ENCODE results near the gene CHAF1B.
"Not testable (repeated sequence)": the region's sequence is repeated elsewhere in the genome, so short reads cannot be mapped to it uniquely, and the experiment has no call there.

CHAF1B gene

GRCh38 chr21:36355868-36356267 lies 29.3 kb upstream of the CHAF1B start:
- H3K4me1 ChIP-seq (ENCODE audit: control insufficient read depth, insufficient read depth, low read length, unreplicated experiment) = peaks cover 3% of the 10 kb centered on the region
- no peak overlapping the region for H2AFZ ChIP-seq (ENCODE audit: low read length, unreplicated experiment)
- no peak overlapping the region for H3K4me3 ChIP-seq (ENCODE audit: low read depth, low read length)
- no peak overlapping the region for H3K27ac ChIP-seq (ENCODE audit: low read depth, low read length)
- no peaks in the 10 kb centered on the region for H3K27me3 ChIP-seq (ENCODE audit: insufficient read depth, low read length)
- peaks cover 31% of the 10 kb centered on the region for H3K36me3 ChIP-seq (ENCODE audit: insufficient read depth, low read length)
- no peaks in the 10 kb centered on the region for H3K79me2 ChIP-seq (ENCODE audit: control insufficient read depth, insufficient read depth, low read length, unreplicated experiment)

GRCh38 chr21:36359185-36359584 lies 26.0 kb upstream of the CHAF1B start:
- no peaks in the 10 kb centered on the region for H3K27me3 ChIP-seq (ENCODE audit: insufficient read depth, low read length)
- H3K27ac ChIP-seq (ENCODE audit: low read depth, low read length) = no peak overlapping the region
- no peaks in the 10 kb centered on the region for H3K79me2 ChIP-seq (ENCODE audit: control insufficient read depth, insufficient read depth, low read length, unreplicated experiment)
- no peaks in the 10 kb centered on the region for H3K4me1 ChIP-seq (ENCODE audit: control insufficient read depth, insufficient read depth, low read length, unreplicated experiment)
- H3K36me3 ChIP-seq (ENCODE audit: insufficient read depth, low read length) = peaks cover 32% of the 10 kb centered on the region
- no peak overlapping the region for H2AFZ ChIP-seq (ENCODE audit: low read length, unreplicated experiment)
- H3K4me3 ChIP-seq (ENCODE audit: low read depth, low read length) = no peak overlapping the region

- no peak overlapping the region for H3K4me3 ChIP-seq (ENCODE audit: low read depth, low read length)
- H2AFZ ChIP-seq (ENCODE audit: low read length, unreplicated experiment) = no peak overlapping the region
- no peaks in the 10 kb centered on the region for H3K79me2 ChIP-seq (ENCODE audit: control insufficient read depth, insufficient read depth, low read length, unreplicated experiment)
- H3K4me1 ChIP-seq (ENCODE audit: control insufficient read depth, insufficient read depth, low read length, unreplicated experiment) = no peaks in the 10 kb centered on the region
- no peaks in the 10 kb centered on the region for H3K27me3 ChIP-seq (ENCODE audit: insufficient read depth, low read length)
- H3K36me3 ChIP-seq (ENCODE audit: insufficient read depth, low read length) = peaks cover 22% of the 10 kb centered on the region
- no peak overlapping the region for H3K27ac ChIP-seq (ENCODE audit: low read depth, low read length)
Observed at GRCh38 chr21:36369064-36369685, 16.0 kb upstream of the CHAF1B start.

DNA sequence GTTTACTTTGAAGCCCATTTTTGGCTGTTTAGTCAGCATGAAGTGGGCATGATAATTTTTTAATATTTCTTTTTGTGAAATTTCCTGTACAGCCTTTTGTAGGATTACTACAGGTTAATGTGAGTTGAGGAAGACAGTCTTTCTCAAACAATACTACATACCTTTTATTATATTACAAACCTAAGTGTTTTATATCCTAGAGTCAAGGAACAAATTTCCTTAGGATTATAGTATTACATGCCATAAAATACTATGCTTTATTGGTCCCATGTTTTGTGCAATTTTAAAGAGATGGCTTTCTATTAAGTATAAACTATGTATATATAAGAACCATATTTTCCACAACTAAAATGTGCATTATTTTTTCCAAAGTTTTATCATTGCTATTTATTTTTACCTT lies 9.2 kb upstream of the CHAF1B start:
- no peaks in the 10 kb centered on the region for H3K27me3 ChIP-seq (ENCODE audit: insufficient read depth, low read length)
- no peak overlapping the region for H3K27ac ChIP-seq (ENCODE audit: low read depth, low read length)
- no peak overlapping the region for H3K4me3 ChIP-seq (ENCODE audit: low read depth, low read length)
- peaks cover 22% of the 10 kb centered on the region for H3K36me3 ChIP-seq (ENCODE audit: insufficient read depth, low read length)
- H3K79me2 ChIP-seq (ENCODE audit: control insufficient read depth, insufficient read depth, low read length, unreplicated experiment) = no peaks in the 10 kb centered on the region
- no peak overlapping the region for H2AFZ ChIP-seq (ENCODE audit: low read length, unreplicated experiment)
- H3K4me1 ChIP-seq (ENCODE audit: control insufficient read depth, insufficient read depth, low read length, unreplicated experiment) = no peaks in the 10 kb centered on the region

- peaks cover 5% of the 10 kb centered on the region for H3K4me1 ChIP-seq (ENCODE audit: control insufficient read depth, insufficient read depth, low read length, unreplicated experiment)
- no peak overlapping the region for H3K27ac ChIP-seq (ENCODE audit: low read depth, low read length)
- no peaks in the 10 kb centered on the region for H3K27me3 ChIP-seq (ENCODE audit: insufficient read depth, low read length)
- no peak overlapping the region for H3K4me3 ChIP-seq (ENCODE audit: low read depth, low read length)
- peaks cover 11% of the 10 kb centered on the region for H3K36me3 ChIP-seq (ENCODE audit: insufficient read depth, low read length)
- H2AFZ ChIP-seq (ENCODE audit: low read length, unreplicated experiment) = no peak overlapping the region
- no peaks in the 10 kb centered on the region for H3K79me2 ChIP-seq (ENCODE audit: control insufficient read depth, insufficient read depth, low read length, unreplicated experiment)
Observed at GRCh38 chr21:36377391-36377842, 7.8 kb upstream of the CHAF1B start.

GRCh38 chr21:36379251-36379650 lies 5.9 kb upstream of the CHAF1B start:
- Histone ChIP-seq H3K4me1 (ENCODE audit: control insufficient read depth, insufficient read depth, low read length, unreplicated experiment) (peaks cover 5% of the 10 kb centered on the region), H3K27me3 (ENCODE audit: insufficient read depth, low read length) (no peaks in the 10 kb centered on the region), H3K4me3 (ENCODE audit: low read depth, low read length) (no peak overlapping the region), H3K27ac (ENCODE audit: low read depth, low read length) (no peak overlapping the region), H3K79me2 (ENCODE audit: control insufficient read depth, insufficient read depth, low read length, unreplicated experiment) (no peaks in the 10 kb centered on the region), H2AFZ (ENCODE audit: low read length, unreplicated experiment) (no peak overlapping the region), H3K36me3 (ENCODE audit: insufficient read depth, low read length) (peaks cover 5% of the 10 kb centered on the region)

DNA sequence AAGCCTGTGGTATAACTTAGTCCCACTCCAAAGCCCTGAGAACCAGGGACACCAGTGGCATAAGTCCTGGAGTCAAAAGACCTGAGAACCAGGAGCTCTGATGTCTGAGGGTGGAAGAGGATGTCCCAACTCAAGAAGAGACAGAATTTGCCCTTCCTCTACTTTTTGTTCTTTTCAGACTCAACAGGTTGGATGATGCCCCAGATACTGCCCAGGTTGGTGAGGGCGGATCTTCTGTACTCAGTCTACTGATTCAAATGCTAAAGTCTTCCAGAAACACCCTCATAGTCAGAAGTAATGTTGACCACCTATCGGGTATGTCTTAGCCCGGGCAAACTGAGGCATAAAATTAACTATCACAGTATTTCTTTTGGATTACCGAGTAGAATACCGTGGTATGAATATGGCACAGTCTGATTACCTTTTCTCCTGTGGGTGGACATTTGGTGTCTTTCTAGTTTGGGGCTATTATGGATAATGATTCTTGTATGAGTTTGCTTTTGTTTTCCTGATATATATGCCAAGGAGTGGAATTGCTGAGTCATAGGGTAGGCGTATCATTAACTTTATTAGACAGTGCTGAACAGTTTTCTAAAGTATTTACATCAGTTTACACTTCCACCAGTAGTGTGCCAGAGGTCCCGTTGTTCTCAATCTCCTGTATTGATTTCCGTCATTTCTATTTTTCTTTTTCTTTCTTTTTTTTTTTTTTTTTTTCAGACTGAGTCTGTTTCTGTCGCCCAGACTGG lies 3.2 kb upstream of the CHAF1B start:
- no peak overlapping the region for H3K4me3 ChIP-seq (ENCODE audit: low read depth, low read length)
- H2AFZ ChIP-seq (ENCODE audit: low read length, unreplicated experiment) = no peak overlapping the region
- peak overlapping the region; percentile 36 for H3K27ac ChIP-seq (ENCODE audit: low read depth, low read length)
- H3K79me2 ChIP-seq (ENCODE audit: control insufficient read depth, insufficient read depth, low read length, unreplicated experiment) = no peaks in the 10 kb centered on the region
- peaks cover 11% of the 10 kb centered on the region for H3K4me1 ChIP-seq (ENCODE audit: control insufficient read depth, insufficient read depth, low read length, unreplicated experiment)
- peaks cover 5% of the 10 kb centered on the region; the same call in 1 of the 2 replicates for H3K36me3 ChIP-seq (ENCODE audit: insufficient read depth, low read length)
- no peaks in the 10 kb centered on the region for H3K27me3 ChIP-seq (ENCODE audit: insufficient read depth, low read length)

DNA sequence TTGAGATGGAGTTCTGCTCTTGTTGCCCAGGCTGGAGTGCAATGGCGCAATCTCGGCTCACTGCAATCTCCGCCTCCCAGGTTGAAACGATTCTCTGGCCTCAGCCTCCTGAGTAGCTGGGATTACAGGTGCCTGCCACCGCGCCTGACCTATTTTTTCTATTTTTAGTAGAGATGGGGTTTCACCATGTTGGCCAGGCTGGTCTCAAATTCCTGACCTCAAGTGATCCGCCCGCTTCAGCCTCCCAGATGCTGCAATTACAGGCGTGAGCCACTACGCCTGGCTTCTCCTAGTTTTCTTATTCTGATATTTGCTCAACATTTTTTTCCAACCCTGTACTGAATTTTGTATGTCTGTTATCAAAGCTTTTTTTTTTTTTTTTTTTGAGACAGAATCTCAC lies 2.5 kb upstream of the CHAF1B start:
- H3K27ac ChIP-seq (ENCODE audit: low read depth, low read length); H2AFZ ChIP-seq (ENCODE audit: low read length, unreplicated experiment); H3K27me3 ChIP-seq (ENCODE audit: insufficient read depth, low read length); H3K36me3 ChIP-seq (ENCODE audit: insufficient read depth, low read length); H3K79me2 ChIP-seq (ENCODE audit: control insufficient read depth, insufficient read depth, low read length, unreplicated experiment); H3K4me3 ChIP-seq (ENCODE audit: low read depth, low read length): not testable (repeated sequence)
- peaks cover 11% of the 10 kb centered on the region for H3K4me1 ChIP-seq (ENCODE audit: control insufficient read depth, insufficient read depth, low read length, unreplicated experiment)

DNA sequence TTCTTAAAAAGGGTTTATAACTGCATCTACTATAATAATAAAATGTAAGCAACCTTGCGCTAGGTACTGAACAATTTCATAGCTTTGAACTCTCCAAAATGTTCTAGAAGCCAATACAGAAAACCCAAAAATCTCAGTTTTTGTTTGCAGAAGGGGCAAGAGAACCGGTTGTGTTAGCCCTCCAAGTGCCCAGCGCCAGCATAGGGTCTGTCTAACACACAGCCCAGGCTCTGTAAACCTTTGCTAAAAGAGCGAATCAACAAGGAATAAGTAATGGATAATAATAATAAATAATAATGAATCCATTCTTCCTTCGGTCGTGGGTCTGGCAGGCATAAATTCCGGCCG lies 333 bp upstream of the CHAF1B start:
- no peak overlapping the region for H3K27ac ChIP-seq (ENCODE audit: low read depth, low read length)
- H3K4me1 ChIP-seq (ENCODE audit: control insufficient read depth, insufficient read depth, low read length, unreplicated experiment) = peaks cover 15% of the 10 kb centered on the region
- peaks cover 2% of the 10 kb centered on the region for H3K79me2 ChIP-seq (ENCODE audit: control insufficient read depth, insufficient read depth, low read length, unreplicated experiment)
- peak overlapping the region; percentile 79; the same call in 1 of the 2 replicates for H3K4me3 ChIP-seq (ENCODE audit: low read depth, low read length)
- no peak overlapping the region for H2AFZ ChIP-seq (ENCODE audit: low read length, unreplicated experiment)
- H3K36me3 ChIP-seq (ENCODE audit: insufficient read depth, low read length) = peaks cover 3% of the 10 kb centered on the region; the same call in 1 of the 2 replicates
- H3K27me3 ChIP-seq (ENCODE audit: insufficient read depth, low read length) = no peaks in the 10 kb centered on the region

- H3K79me2 ChIP-seq (ENCODE audit: control insufficient read depth, insufficient read depth, low read length, unreplicated experiment) = peaks cover 2% of the 10 kb centered on the region
- H3K27ac ChIP-seq (ENCODE audit: low read depth, low read length) = no peak overlapping the region
- no peaks in the 10 kb centered on the region for H3K27me3 ChIP-seq (ENCODE audit: insufficient read depth, low read length)
- peaks cover 12% of the 10 kb centered on the region; the same call in 1 of the 2 replicates for H3K36me3 ChIP-seq (ENCODE audit: insufficient read depth, low read length)
- peaks cover 15% of the 10 kb centered on the region for H3K4me1 ChIP-seq (ENCODE audit: control insufficient read depth, insufficient read depth, low read length, unreplicated experiment)
- peak overlapping the region; percentile 11 for H2AFZ ChIP-seq (ENCODE audit: low read length, unreplicated experiment)
- H3K4me3 ChIP-seq (ENCODE audit: low read depth, low read length) = peak overlapping the region; percentile 79
Observed at GRCh38 chr21:36386031-36386642, 945 bp downstream of the CHAF1B start.

Measured in ACC112 (cell line).